Tibial nerve (tissue), 4 donors: ENCODE measurements around the gene TP53. TPM values are rescaled to one million over a fixed set of nuclear protein-coding genes. Genes with fewer than 3 reads are reported as not detected.

ENCODE experiments used
- DNase-seq, 2 donors: peaks; one replicate each; pipeline ENCODE4 v3.0.0-alpha.2; 2019; ENCODE audit warnings: low spot score in 2 of 2
- H3K27ac ChIP-seq, 4 donors: fragments of 200-600 bp; sonication (generic) in 3 of 4; one replicate each; pipeline ENCODE4 v1.5.1; 2017 to 2019; ENCODE audit warnings: mild to moderate bottlenecking in 1 of 4
- H3K27me3 ChIP-seq, 2 donors: fragments of 200-600 bp; sonication (generic) in 1 of 2; one replicate each; pipeline versions ENCODE4 v1.5.1 to v1.6.0; 2017 to 2019
- H3K36me3 ChIP-seq, 3 donors: fragments of 200-600 bp; sonication (generic); one replicate each; pipeline ENCODE4 v1.5.1; 2018 to 2019
- H3K4me1 ChIP-seq, 4 donors: fragments of 200-600 bp; sonication (generic) in 3 of 4; one replicate each; pipeline ENCODE4 v1.5.1; 2017 to 2019
- H3K4me3 ChIP-seq, 4 donors: fragments of 200-600 bp; sonication (generic) in 3 of 4; one replicate each; pipeline ENCODE4 v1.5.1; 2017 to 2019; ENCODE audit warnings: mild to moderate bottlenecking in 1 of 4, moderate library complexity in 1 of 4
- H3K9me3 ChIP-seq, 4 donors: fragments of 200-600 bp; sonication (generic) in 3 of 4; one replicate each; pipeline ENCODE4 v1.5.1; 2017 to 2019
- EP300 ChIP-seq, 2 donors: sonication (generic); formaldehyde crosslinking; IDR thresholded peaks; one replicate each; pipeline ENCODE4 v1.6.1; 2017; ENCODE audit warnings: antibody characterized with exemption in 2 of 2, mild to moderate bottlenecking in 1 of 2
- POLR2A ChIP-seq, 2 donors: fragments of 450-650 bp; IDR thresholded peaks; one replicate each; pipeline ENCODE4 v1.6.1; 2017; ENCODE audit warnings: antibody characterized with exemption in 2 of 2, mild to moderate bottlenecking in 2 of 2, moderate library complexity in 2 of 2
- WGBS, 2 donors: methylation state at CpG; one replicate each; pipeline ENCODE4 v1.1.5; 2018; 5-methylcytosine and 5-hydroxymethylcytosine counted together
- total RNA-seq, 4 donors: library from RNA; depleted of rRNA; stranded (reverse); fragments of >200 nt; gene quantifications; one replicate each; pipeline ENCODE4 v1.1.0, GENCODE V29; 2016
- TF ChIP-seq, protein P1 (sequence below), 5 experiments: fragments of 200-600 bp in 3 of 5; fragments of 450-650 bp in 2 of 5; sonication (generic) in 3 of 5; IDR thresholded peaks; one replicate each; pipeline ENCODE4 v1.5.1; 2016 to 2019; ENCODE audit warnings: antibody characterized with exemption in 5 of 5, mild to moderate bottlenecking in 3 of 5, moderate library complexity in 2 of 5

TP53 gene
- total RNA-seq, 4 donors from 2014 or later: 26.7 to 32.1 (median 30.0) TPM

DNA sequence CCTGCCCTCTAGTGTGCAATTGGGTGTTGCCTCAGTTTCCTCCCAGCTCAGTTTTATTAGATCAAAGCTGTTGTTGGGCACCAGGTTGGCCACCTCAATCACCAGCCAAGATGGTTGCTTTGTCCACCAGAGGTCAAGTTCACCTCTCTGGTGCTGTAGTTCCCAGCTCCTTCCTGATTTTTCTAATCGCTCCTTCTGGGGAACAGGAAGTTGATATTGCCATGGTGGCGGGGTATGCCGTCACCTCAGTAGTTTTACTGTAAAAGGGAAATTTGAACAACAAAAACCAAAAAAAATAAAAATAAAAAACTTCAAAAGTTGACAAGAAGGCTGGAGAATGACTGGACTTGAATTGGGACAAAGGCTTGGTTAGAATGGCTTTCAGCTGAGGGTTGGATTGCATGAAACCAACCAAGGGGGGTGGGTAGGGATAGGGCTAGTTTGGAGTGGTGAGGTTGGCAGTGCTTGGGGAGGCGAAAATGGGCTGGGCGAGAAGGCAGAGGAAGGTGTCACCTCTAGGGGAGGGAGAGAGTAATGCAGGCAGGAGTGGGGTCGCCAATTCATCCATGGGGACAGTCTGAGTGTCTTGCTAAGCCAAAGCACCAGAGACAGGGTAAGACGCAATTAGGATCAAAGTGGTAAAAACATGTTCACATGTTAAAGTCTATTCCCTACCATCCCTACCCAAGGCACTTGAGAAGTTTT is 23.9 kb upstream of the TP53 start:
- TF ChIP-seq EP300 (IDR thresholded peaks at IDR 0.05) (no peak), POLR2A (IDR thresholded peaks at IDR 0.05) (no peak)
- TF ChIP-seq, protein P1, sequence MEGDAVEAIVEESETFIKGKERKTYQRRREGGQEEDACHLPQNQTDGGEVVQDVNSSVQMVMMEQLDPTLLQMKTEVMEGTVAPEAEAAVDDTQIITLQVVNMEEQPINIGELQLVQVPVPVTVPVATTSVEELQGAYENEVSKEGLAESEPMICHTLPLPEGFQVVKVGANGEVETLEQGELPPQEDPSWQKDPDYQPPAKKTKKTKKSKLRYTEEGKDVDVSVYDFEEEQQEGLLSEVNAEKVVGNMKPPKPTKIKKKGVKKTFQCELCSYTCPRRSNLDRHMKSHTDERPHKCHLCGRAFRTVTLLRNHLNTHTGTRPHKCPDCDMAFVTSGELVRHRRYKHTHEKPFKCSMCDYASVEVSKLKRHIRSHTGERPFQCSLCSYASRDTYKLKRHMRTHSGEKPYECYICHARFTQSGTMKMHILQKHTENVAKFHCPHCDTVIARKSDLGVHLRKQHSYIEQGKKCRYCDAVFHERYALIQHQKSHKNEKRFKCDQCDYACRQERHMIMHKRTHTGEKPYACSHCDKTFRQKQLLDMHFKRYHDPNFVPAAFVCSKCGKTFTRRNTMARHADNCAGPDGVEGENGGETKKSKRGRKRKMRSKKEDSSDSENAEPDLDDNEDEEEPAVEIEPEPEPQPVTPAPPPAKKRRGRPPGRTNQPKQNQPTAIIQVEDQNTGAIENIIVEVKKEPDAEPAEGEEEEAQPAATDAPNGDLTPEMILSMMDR (IDR thresholded peaks at IDR 0.05): no peak
- Histone ChIP-seq H3K27me3 (peaks cover 0 to 93% of the 10 kb centered on the region in 2 donors), H3K36me3 (no peaks in the 10 kb centered on the region), H3K4me1 (peaks cover 0 to 2% (median under 1%) of the 10 kb centered on the region in 4 donors), H3K27ac (no peak overlapping the region), H3K9me3 (no peaks in the 10 kb centered on the region), H3K4me3 (no peak overlapping the region)
- WGBS, 2 donors: 69 to 80% methylated on average over 7 of the region's 7 CpGs
- no peak for DNase-seq

DNA sequence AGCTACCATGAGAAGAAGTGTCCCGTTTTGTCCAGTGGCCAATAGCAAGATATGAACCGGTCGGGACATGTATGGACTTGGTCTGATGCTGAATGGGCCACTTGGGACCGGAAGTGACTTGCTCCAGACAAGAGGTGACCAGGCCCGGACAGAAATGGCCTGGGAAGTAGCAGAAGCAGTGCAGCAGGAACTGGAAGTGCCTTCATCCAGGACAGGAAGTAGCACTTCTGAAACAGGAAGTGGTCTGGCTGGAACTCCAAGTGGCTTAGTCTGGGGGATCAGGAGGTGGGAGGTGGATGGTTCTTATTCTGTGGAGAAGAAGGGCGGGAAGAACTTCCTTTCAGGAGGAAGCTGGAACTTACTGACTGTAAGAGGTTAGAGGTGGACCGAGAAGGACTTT is 23.0 kb upstream of the TP53 start:
- peaks cover 0 to 93% of the 10 kb centered on the region in 2 donors for H3K27me3 ChIP-seq
- H3K4me3 ChIP-seq: no peak overlapping the region
- WGBS, 2 donors: 74 to 82% methylated on average over 7 of the region's 7 CpGs
- no peak overlapping the region for H3K27ac ChIP-seq
- TF ChIP-seq EP300 (IDR thresholded peaks at IDR 0.05) (no peak), POLR2A (IDR thresholded peaks at IDR 0.05) (no peak)
- TF ChIP-seq, protein P1 (IDR thresholded peaks at IDR 0.05): no peak
- no peaks in the 10 kb centered on the region for H3K9me3 ChIP-seq
- DNase-seq: no peak
- peaks cover 0 to 4% (median 3%) of the 10 kb centered on the region in 4 donors for H3K4me1 ChIP-seq
- H3K36me3 ChIP-seq: no peaks in the 10 kb centered on the region

DNA sequence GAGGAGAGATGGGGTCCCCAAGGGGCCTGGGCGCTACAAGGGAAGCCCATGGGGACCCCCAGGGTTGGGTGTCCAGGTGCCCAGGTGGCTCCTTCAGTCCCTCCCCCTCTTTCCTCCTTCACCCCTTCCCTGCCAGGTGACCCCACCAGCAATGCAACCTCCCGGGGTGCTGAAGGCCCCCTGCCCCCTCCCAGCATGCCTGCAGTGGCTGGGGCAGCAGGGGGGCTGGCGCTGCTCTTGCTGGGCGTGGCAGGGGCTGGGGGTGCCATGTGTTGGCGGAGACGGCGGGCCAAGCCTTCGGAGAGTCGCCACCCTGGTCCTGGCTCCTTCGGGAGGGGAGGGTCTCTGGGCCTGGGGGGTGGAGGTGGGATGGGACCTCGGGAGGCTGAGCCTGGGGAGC is 21.7 kb upstream of the TP53 start:
- 70 to 80% methylated on average over 1 to 11 of the region's 11 CpGs for WGBS, 2 donors
- TF ChIP-seq, protein P1 (IDR thresholded peaks at IDR 0.05): no peak
- TF ChIP-seq POLR2A (IDR thresholded peaks at IDR 0.05): no peak
- TF ChIP-seq EP300 (IDR thresholded peaks at IDR 0.05): no peak
- Histone ChIP-seq H3K36me3 (no peaks in the 10 kb centered on the region), H3K4me3 (no peak overlapping the region), H3K4me1 (peaks cover 0 to 16% (median 9%) of the 10 kb centered on the region in 4 donors), H3K9me3 (no peaks in the 10 kb centered on the region), H3K27me3 (peaks cover 0 to 94% of the 10 kb centered on the region in 2 donors), H3K27ac (no peak overlapping the region)
- no peak for DNase-seq

DNA sequence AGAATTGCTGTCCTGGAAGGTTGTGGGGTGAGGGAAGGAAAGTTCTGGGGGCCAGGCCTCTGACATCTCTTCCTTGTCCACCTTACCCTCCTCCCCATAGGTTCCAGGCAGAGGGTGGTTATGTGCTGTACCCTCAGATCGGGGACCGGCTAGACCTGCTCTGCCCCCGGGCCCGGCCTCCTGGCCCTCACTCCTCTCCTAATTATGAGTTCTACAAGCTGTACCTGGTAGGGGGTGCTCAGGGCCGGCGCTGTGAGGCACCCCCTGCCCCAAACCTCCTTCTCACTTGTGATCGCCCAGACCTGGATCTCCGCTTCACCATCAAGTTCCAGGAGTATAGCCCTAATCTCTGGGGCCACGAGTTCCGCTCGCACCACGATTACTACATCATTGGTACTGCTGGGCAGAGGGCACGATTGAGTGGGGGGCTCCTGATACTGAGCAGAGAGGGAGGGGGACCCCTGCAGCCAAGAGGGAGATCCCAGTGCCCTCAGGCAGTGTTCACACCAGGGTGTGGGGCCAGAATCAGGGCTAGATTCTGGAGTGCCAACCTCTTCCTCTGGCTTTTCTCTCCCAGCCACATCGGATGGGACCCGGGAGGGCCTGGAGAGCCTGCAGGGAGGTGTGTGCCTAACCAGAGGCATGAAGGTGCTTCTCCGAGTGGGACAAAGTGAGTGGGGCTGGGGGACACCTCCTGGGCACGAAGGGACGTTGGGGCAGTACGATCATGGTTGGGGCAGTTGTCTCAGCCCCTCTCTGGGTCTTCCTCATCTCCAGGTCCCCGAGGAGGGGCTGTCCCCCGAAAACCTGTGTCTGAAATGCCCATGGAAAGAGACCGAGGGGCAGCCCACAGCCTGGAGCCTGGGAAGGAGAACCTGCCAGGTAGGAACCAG is 20.8 kb upstream of the TP53 start:
- 87 to 88% methylated on average over 17 to 22 of the region's 22 CpGs for WGBS, 2 donors
- no peaks in the 10 kb centered on the region for H3K9me3 ChIP-seq
- TF ChIP-seq, protein P1 (IDR thresholded peaks at IDR 0.05): no peak
- no peak for TF ChIP-seq POLR2A (IDR thresholded peaks at IDR 0.05)
- TF ChIP-seq EP300 (IDR thresholded peaks at IDR 0.05): no peak
- peaks cover 0 to 9% (median under 1%) of the 10 kb centered on the region in 3 donors for H3K36me3 ChIP-seq
- no peak for DNase-seq
- H3K4me3 ChIP-seq: no peak overlapping the region
- H3K27ac ChIP-seq: no peak overlapping the region
- peaks cover 0 to 94% of the 10 kb centered on the region in 2 donors for H3K27me3 ChIP-seq
- peaks cover 0 to 16% (median 9%) of the 10 kb centered on the region in 4 donors for H3K4me1 ChIP-seq

DNA sequence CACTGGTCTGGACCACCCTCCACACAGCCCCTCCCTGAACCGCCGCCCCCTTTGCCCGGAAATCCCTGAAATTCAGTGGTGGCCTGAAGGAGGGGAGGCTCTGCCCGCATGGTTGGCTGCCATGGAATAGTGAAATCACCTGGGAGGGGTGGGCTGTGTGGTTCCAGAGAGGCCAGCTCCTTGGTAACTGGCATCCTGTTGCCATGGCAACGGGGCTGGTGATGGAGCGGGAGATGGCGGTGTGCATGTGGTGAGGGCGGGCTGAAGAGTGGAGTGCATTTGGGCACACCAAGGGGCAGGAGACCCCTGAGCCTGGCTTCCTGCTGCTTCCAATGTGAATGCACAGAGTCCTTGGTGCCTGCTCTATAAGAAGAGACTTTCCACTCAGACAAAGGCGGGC is 20.2 kb upstream of the TP53 start:
- H3K4me1 ChIP-seq: peaks cover 0 to 16% (median 9%) of the 10 kb centered on the region in 4 donors
- peaks cover 0 to 92% of the 10 kb centered on the region in 2 donors for H3K27me3 ChIP-seq
- peaks cover 0 to 15% (median 8%) of the 10 kb centered on the region in 3 donors for H3K36me3 ChIP-seq
- H3K4me3 ChIP-seq: no peak overlapping the region
- H3K9me3 ChIP-seq: no peaks in the 10 kb centered on the region
- TF ChIP-seq, protein P1 (IDR thresholded peaks at IDR 0.05): no peak
- TF ChIP-seq POLR2A (IDR thresholded peaks at IDR 0.05) (no peak), EP300 (IDR thresholded peaks at IDR 0.05) (no peak)
- H3K27ac ChIP-seq: no peak overlapping the region
- WGBS, 2 donors: 85% methylated on average over 9 of the region's 9 CpGs
- DNase-seq: no peak
